SHP77 (cell line): ENCODE results near the gene DOCK2.
"Not testable (repeated sequence)": the region's sequence is repeated elsewhere in the genome, so short reads cannot be mapped to it uniquely, and the experiment has no call there.

Experiments used
- DNase-seq, 2 experiments: peaks; one replicate each; lab custom pipeline; 2025; lab: John Stamatoyannopoulos, UW

The DOCK2 gene

DNA sequence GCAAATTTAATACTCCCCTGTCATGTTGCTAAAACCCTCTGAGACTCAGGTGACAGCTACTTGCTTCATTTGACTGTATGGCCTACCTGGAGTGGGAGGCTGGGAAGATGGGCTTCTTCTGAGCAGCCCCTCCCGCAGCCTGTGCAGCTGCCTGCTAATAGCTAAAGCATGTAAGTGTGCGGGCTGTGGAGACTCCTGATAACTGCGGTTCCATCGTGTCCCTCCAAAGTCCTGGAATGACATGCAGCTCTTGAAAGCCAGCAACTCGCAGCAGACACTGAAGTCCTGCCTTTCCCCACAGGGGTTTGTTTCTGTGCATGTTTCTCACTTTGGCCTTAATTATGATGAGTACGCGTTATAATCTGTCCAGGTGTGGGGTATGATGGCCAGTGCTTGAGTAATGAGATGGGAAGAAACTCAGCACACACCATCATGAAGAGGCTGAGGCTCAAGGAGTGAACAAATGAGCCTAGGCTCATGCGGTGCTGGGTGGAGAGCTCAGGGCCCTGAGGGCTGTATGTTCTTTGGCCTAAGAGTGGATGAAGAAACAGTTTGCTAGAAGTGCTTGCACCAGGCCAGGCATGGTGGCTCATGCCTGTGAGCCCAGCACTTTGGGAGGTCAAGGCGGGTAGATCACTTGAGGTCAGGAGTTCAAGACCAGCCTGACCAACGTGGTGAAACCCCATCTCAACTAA is 119.1 kb downstream of the DOCK2 start:
- no peak for DNase-seq

DNA sequence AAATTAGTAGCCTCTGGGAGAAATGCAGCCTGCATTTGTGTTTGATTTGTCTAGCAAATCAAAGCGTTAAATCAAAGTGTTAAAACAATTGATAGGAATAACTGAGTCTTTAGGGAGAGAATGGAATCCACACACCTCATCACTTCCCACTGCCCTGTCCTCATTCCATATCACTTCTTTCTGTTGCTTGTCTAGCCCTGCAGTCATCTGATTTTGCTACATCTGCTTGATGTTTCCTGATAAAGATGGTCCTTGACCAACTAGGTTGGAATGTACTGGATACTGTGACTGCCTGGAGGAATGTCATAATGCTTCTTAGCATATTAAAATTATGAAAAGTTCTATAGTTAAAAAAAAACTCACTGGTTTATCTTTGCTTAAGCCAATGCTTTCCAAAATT is 119.9 kb downstream of the DOCK2 start:
- no peak for DNase-seq

DNA sequence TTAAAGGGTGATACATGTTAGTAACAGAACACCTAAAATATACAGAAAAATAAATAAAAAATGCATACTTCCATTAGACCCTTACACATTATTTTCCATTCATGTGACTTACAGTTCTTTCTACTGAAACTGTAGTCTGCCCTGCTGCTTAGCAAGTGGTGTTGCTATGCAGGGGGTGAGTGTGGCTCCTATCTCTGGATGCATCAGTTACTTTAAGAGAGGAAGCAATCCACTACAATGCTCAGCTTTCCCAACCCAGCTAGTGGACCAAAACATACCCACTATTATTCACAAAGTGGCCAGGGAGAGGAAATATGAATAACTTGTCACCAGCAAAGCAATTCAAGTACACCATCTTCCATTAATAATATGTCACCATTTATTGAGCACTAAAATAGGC is 121.8 kb downstream of the DOCK2 start:
- no peak for DNase-seq

DNA sequence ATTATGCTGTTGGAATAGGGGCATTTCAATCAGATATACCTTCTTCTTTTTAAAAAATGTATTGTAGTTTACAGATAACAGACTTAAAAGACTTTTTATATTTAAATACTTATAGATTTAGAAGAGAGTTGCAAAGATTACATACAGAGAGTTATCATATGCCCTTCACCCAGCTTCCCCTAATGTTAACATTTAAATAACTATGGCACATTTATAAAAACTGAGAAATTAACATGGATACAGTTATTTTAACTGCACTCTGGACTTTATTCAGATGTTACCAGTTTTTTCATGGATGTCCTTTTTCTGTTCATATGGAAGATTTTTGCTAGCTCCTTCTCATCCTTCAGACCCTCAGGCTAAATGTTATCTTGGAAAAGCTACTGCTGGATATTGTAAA is 123.2 kb downstream of the DOCK2 start:
- DNase-seq, result no peak

DNA sequence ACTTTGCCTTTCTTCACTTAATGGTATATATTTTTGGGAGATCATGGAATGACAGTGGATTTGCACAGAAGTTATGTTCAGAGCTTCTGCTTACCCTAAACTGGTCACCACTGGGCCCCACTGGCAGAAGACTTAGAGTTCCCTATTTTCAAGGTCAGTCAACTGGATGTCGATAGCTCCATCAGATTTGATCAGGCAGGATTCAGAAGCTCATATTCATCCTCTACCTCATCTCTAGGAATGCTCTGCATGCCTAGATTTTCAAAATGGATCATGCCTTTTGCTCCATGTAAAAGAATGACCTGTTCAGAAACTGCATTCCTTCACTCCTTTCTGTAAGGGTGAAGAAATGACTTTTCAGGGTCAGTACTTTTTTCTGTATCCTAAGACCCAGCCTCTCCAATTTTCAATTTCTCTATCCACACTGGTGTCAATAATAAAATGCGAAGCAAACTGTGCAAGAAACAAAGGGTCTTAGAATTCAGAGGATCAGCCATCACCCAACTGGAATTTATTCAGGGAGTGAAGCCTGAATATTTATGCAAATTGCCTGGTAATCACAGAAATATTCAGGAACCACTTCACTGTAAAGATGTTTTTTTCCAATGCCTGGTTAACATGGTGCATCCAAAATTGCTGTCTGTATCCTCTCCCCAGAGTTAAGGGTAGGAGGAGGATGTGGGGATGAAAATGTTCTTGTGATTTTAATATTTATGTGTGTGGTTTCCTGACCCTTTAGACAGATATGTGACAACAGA is 125.4 kb downstream of the DOCK2 start:
- DNase-seq, result no peak

DNA sequence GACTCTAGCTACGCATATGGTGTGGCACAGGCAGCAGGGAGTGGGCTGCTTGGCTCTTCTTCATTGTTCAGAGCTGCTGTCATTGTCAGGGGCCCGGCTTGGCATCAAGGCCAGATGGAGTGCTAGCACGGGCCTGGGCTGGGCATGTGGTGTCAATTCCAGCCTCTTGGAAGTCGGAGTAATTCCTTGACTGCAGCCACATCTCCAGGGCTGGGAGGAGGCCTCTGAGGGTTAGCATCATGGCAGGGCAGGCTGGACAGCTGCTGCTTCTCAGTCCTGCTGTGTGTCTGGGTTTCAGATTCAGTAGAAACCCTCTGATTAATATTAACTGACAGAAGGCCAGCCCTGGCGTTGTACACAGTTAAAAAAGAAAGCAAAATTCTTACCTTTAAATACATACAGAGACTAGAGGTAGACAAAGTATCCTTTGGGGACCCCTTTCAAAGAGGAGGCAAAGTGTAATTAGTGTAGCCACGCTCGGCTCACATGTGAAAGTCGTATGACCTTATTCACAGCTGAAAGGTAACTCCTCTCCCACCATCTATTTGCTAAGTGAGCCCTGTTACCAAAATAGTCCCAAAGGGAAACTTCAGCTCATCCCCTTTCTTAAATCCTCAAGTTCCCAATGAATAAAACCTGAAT is 126.4 kb downstream of the DOCK2 start:
- no peak for DNase-seq

DNA sequence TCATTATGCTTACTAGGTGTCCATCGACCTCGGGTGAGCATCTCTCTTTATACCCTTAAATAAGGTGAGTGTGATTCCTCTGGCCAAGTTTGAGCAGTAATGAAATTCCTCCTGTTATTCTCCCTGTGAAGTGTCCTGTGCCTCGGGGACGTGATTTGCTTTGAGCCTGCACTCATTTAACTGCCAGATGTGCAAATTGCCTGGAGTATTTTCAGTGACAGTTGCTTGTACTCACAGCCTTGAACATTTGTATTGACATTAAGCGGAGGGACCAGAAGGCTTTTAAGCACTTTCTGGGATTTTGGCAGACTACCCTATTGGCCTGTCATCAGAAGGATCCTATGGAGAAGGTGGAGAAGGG is 126.9 kb downstream of the DOCK2 start:
- DNase-seq, result no peak

DNA sequence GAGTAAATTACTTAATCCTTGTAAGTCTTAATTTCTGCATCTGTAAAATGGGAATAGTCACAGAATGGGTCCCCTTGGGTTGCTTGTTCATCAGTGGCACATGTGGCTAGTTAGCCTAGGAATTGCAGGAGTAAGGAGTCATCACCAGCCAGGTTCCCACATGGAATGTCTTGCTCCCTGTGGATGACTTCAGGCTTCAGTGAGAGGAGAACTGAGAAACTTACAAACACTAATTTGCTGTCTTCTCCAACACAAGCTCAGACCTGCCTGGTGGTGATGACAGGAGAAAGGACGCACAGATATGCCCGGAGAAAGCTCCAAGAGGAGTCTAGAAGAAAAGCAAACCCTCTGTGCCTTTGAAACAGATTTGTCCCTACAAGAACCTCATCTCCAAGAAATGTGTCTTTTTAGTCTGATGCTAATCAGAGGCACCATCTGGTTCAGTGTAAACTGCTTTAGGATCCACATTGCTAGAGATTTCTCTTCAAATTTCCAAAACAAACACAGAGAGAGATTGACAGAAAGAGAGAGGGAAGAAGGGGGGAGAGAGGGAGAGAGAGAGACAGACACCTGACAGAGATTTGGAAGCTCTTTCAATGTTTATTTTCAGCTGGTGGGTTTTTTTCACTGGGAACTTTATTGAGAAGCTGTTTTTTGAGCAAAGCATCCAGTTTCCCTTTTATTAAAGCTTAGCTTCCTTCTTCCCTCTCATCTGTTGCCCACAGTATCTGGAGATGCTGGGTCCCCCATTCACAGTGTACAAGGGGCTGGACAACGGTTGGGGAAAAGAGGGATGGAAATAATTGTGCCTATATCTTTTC is 128.3 kb downstream of the DOCK2 start:
- no peak for DNase-seq

DNA sequence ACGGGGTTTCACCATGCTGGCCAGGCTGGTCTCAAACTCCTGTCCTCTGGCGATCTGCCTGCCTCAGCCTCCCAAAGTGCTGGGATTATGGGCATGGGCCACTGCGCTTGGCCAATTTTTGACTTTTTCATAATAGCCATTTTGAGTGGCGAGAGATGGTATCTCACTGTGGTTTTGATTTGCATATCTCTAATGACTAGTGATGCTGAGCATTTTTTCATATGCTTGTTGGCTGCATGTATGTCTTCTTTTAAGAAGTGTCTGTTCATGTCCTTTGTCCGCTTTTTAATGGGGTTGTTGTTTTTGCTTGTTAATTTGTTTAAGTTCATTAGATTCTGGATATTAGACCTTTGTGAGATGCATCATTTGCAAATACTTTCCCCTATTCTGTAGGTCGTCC is 129.9 kb downstream of the DOCK2 start:
- DNase-seq, result not testable (repeated sequence)

DNA sequence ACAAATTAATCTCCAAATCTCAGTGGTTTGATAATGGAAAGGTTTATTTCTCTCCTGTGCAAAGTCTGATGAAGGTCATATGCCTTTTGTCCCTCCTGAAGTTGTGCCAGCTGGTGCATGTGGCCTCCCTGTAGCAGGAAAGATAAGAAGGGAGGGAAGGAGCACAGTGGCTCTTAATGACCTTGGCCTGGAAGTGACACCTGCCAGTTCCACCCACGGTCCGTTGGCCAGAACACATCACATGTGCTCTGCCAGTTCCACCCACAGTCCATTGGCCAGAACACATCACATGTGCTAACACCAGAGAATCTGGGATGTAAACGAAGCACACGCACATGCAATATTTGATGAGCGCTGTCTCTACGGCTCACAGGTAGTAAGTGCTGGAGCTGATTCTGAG is 130.9 kb downstream of the DOCK2 start:
- DNase-seq, result no peak

DNA sequence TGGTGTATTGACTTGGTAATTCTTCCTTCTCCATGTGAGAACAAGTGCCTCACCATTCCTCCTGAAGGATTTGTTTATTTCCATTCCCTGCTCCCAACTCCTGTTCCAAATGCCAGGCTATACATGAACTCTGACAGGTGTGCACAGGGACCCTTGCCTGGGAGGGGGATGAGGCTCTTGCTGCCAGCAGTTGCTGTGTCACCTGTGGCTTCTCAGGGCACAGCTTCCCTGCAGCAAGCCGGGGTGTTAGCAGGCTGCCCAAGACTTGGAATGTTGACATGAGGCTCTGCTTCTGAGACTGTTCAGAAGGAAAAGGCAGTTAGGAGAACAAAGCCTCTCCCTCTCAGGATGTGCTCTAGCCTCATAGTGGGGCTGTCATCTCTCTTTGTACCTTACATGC is 131.3 kb downstream of the DOCK2 start:
- no peak for DNase-seq

DNA sequence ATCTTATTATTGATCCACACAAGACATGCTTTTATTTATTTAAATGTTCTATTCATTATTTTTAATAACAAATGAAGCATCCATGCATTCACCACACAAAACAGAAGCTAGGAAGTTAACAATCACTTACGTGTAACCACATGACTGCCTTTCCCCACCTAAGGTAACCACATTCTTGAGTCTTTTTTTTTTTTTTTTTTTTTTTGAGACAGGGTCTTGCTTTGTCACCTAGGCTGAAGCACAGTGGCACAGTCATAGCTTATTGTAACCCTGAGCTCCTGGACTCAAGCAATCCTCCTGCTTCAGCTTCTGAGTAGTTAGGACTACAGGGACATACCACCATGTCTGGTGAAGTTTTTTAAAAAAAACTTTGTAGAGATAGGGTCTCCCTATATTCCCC is 133.0 kb downstream of the DOCK2 start:
- no peak for DNase-seq

DNA sequence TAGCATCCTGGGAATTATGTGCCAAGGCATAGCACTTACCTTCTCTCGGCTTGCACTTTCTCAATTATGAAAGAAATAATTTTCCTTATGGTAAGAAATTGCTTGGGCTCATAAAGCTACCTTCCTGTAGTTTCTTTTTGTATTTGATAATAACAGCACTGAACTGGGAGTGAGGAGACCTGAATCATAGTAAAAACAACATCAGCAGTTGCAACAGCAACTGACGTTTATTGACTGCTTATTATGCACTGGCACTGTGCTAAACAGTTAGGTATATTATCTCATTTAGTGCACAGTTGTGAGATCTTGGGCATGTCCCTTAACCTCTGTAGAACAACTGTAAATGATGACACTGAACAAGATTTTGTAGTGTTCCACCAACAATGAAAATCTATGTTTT is 135.2 kb downstream of the DOCK2 start:
- no peak for DNase-seq

DNA sequence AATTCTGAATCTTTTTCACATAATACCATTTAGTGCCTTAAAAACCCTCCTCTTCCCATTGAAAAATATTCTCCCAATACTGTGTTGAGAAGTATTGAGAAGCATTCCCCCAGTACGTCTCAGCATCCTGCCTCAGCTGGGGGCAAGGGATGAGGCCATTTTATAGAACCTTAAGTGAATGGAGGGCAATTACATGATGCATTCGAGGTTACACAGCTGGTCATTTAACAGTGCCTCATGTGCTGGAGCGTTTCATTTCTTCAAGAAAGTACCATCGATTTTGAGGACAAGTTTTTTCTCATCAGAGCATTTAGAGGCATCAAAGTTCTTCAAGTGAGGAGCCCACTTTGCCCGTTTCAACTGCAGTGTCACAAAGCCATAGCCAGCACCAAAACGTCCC is 135.6 kb downstream of the DOCK2 start:
- no peak for DNase-seq

DNA sequence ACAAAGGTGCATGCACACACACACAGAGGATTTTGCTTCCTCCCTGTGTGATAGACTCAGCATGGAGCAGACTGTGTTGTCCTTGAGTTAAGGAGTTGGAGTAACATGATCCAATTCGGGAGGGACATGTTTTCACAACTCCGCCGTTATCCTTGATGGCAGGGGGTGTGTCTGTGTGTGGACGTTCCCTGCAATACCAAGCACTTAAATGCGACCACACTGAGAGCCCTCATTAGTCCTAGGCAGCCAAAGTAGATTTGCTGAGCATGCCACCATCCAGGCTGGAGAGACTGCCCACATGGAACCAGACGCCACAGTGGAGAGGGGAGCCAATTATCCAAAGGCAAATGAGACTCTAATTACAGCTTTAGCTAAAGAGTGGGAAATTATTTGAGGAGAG is 140.1 kb downstream of the DOCK2 start:
- no peak for DNase-seq

DNA sequence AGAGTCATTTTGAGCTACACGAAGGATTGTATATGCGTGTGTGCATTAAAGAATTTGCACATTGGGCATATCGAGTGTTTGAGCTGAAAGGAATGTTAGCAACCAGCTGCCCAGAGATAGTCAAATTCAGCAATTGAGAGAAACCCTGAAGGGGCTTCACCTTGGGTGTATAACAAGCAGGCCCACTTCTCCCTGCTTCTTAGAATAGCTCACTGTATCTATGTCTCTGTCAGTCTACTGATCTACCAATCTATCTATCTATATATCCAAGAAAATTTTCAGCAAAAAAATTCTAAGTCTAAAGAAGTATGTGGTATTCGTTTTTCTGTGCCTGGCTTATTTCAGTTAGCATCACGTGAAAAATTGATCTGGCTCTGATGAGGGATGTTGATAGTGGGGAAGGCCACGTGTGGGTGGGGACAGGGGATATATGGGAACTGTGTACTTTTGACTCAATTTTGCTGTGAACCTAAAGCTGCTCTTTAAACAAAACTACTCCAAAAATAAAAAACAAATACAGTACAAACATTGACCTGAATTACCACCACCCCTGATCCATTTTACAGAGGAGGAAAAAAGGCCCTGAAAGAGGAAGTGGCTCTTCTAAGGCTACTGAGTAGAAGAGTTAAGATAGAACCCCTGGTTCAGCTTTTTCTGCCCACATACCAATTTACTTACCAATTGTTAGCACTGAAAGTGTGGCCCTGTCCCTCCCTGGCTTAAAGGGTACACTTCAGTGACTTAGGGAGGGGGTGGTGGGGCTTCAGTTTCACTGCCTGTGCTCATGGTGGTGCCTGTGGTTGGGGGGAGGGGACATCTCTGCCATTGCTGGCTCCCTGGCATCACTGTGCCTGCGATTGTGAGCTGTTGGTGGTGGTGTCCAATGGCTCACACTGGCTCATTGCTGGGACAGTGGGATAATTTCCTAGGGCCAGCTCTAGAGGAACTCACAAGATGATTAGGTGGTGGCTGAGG is 141.8 kb downstream of the DOCK2 start:
- no peak for DNase-seq

DNA sequence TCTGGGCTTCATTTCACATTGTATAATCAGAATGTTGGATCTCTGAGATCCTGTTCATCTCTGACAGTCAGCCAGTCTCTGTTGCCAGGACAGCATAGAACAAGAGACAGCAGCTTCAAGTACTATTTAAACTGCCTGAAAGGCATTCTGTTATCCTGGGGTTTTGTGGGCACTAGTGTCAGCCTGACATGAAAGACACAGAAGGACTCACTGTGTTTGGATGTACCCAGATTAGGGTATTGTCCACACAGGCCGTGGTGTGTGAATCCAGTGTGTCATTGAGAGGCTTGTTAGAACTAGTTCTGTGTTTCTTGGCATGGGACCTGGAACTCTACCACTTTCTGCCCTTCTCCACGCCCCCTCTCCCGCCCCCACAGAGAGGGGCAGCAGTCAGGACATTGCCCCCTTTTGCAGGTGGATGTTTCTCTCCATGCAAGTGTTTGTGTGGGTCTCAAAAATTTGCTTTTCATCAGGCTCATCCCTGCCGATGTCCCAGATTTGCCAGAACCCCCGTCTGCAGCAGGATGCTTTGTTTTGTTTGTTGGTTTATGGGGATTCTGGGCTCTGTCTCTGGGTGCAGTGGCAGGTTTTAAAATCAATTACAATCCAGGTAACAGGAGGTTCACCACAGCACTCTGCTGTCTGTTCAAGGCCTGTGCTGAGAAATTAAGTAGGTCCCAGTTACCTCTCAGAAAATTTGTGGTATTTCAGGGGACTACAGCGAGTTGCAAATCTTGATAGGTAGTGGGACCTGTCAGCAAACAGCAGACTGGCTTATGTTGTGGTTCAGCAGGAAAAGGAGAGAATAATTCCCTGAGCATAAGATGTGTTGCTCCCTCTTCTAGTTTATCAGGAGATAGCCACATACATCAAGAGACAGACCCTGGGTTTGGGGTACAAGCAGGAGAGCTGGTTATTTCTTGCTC is 144.6 kb downstream of the DOCK2 start:
- DNase-seq, result no peak

DNA sequence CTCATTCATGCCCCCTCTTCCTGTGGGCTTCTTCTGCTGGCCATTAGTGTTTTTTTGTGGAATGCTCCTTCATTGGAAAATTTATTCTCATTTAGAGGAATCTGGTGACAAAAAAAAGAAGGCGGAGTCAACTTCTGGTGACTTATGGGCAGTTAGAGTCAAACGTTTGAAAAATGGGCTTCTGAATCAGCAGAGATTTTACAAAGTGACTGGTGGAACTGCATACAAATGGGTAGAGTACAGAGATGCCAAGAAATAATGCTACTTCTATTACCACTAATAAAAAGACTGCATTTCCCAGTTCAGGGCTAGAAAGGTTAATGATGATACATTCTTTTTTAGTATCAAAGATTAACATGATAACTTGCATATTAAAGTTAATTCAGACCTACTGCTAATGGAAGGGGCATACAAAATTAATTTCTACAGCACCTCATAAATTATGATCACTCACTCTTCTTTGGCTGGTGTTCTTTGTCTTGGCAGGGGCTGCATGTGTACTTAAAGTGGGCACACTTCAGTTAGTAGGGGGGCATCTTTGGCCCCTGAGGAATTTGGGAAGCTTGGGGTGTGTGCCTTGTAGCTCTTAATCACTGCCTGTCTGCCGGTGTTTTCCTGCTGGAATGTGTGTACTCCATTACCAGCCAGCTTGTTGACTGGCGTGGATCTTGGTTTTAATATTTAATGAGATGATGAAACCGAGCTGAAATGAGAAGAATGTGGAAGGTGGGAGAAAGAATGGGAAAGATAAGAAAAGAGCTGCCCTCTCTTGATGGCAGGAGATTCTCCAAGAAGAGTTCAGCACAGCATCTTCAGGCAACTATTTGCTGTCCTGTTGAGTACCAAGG is 148.9 kb downstream of the DOCK2 start:
- DNase-seq, result no peak

DNA sequence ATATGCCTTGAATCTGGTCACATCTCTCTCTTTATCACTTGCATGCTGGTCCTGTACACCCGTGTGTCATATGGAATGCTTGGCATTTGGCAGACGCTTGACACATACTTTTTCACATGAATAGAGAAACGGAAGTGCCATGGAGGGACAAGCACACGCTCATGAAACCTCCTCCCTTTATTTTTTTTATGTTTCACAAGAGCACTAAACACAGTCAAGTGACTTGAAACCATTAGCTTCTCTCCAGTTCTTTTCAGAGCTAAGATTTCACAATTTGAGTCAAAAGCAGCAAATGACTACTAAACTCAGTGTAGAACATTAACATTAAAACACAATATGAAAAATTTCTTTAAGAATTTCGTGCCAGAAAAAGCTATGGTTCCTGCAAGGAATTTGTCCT is 151.1 kb downstream of the DOCK2 start:
- DNase-seq, result no peak
